GM23338 (cell line): ENCODE measurements around the gene CALY. TPM values are rescaled to one million over a fixed set of nuclear protein-coding genes. Genes with fewer than 3 reads are reported as not detected.
"Not testable (repeated sequence)": the region's sequence is repeated elsewhere in the genome, so short reads cannot be mapped to it uniquely, and the experiment has no call there.

Experiments used
- ATAC-seq: fragments of 200-7000 bp; cut with Tn5 transposase; 3 replicates; pipeline ENCODE4 v1.9.1; 2020
- DNase-seq: peaks from one replicate; pipeline ENCODE4 v3.0.0-alpha.2; 2015; ENCODE audit warnings: low spot score
- H2AFZ ChIP-seq: fragments of 200-600 bp; sonication (generic); 2 replicates; pipeline ENCODE4 v1.8.0; 2016; ENCODE audit warnings: antibody characterized with exemption, mild to moderate bottlenecking, moderate library complexity
- H3F3A ChIP-seq: fragments of 200-600 bp; sonication (generic); replicated peaks from 2 replicates; pipeline ENCODE4 v1.8.0; 2017; ENCODE audit warnings: antibody characterized with exemption, mixed run types, low read depth
- H3K27ac ChIP-seq: fragments of 200-600 bp; sonication (generic); 2 replicates; pipeline ENCODE4 v1.6.1; 2016; ENCODE audit warnings: low read depth
- H3K27me3 ChIP-seq: fragments of 200-600 bp; sonication (generic); 2 replicates; pipeline ENCODE4 v1.8.0; 2016; ENCODE audit warnings: mild to moderate bottlenecking, mixed run types, moderate library complexity; ENCODE audit not compliant: insufficient read depth
- H3K36me3 ChIP-seq: fragments of 200-600 bp; sonication (generic); 2 replicates; pipeline ENCODE4 v1.8.0; 2016; ENCODE audit warnings: mild to moderate bottlenecking; ENCODE audit not compliant: insufficient read depth
- H3K4me1 ChIP-seq: fragments of 200-600 bp; sonication (generic); 2 replicates; pipeline ENCODE4 v1.8.0; 2016; ENCODE audit warnings: mild to moderate bottlenecking, moderate library complexity; ENCODE audit not compliant: insufficient read depth
- H3K4me2 ChIP-seq: fragments of 200-600 bp; sonication (generic); 2 replicates; pipeline ENCODE4 v1.7.1; 2017; ENCODE audit warnings: mixed run types
- H3K4me3 ChIP-seq: fragments of 200-600 bp; sonication (generic); 2 replicates; pipeline ENCODE4 v1.6.1; 2016; ENCODE audit warnings: mixed run types
- H3K79me2 ChIP-seq: fragments of 200-600 bp; sonication (generic); replicated peaks from 2 replicates; pipeline ENCODE4 v1.8.0; 2017; ENCODE audit warnings: mild to moderate bottlenecking; ENCODE audit not compliant: insufficient read depth
- H3K9me2 ChIP-seq: fragments of 200-600 bp; sonication (generic); 2 replicates; pipeline ENCODE4 v1.8.0; 2017; ENCODE audit not compliant: insufficient read depth
- H4K20me1 ChIP-seq: fragments of 200-600 bp; sonication (generic); replicated peaks from 2 replicates; pipeline ENCODE4 v1.8.0; 2017; ENCODE audit warnings: mild to moderate bottlenecking; ENCODE audit not compliant: insufficient read depth
- H3K27ac Mint-ChIP-seq: 2 replicates; pipeline ENCODE4 v1.8.0; 2020; ENCODE audit warnings: inconsistent platforms, mild to moderate bottlenecking, moderate library complexity, mixed read lengths
- H3K27me3 Mint-ChIP-seq: 3 replicates; pipeline ENCODE4 v1.8.0; 2022; ENCODE audit warnings: low read depth, mild to moderate bottlenecking, moderate library complexity, mixed read lengths, inconsistent platforms; ENCODE audit not compliant: insufficient read depth, poor library complexity
- H3K36me3 Mint-ChIP-seq: 3 replicates; pipeline ENCODE4 v1.8.0; 2021; ENCODE audit warnings: low read depth, mild to moderate bottlenecking, inconsistent platforms, moderate library complexity, mixed read lengths
- H3K4me1 Mint-ChIP-seq: 3 replicates; pipeline ENCODE4 v1.8.0; 2020; ENCODE audit warnings: mild to moderate bottlenecking, inconsistent platforms, mixed read lengths
- H3K4me3 Mint-ChIP-seq: 3 replicates; pipeline ENCODE4 v1.8.0; 2021; ENCODE audit warnings: moderate library complexity, mild to moderate bottlenecking, inconsistent platforms, mixed read lengths
- H3K9me3 Mint-ChIP-seq: 3 replicates; pipeline ENCODE4 v1.8.0; 2020; ENCODE audit warnings: moderate library complexity, mild to moderate bottlenecking, inconsistent platforms, mixed read lengths
- CREB1 ChIP-seq: fragments of 250-450 bp; sonication (Bioruptor Pico); IDR thresholded peaks from 2 replicates; pipeline ENCODE4 v1.5.0; 2020; ENCODE audit warnings: low read depth, mild to moderate bottlenecking, moderate library complexity
- EZH2 ChIP-seq: fragments of 200-600 bp; sonication (generic); IDR thresholded peaks from one replicate; pipeline ENCODE4 v1.8.0; 2017; ENCODE audit warnings: antibody characterized with exemption, mild to moderate bottlenecking, low read depth; ENCODE audit not compliant: unreplicated experiment
- EZH2phosphoT487 ChIP-seq: fragments of 200-600 bp; sonication (generic); IDR thresholded peaks from one replicate; pipeline ENCODE4 v1.8.1; 2018; ENCODE audit warnings: antibody characterized with exemption; ENCODE audit not compliant: unreplicated experiment
- JUNB ChIP-seq: IDR thresholded peaks from one replicate; pipeline ENCODE4 v1.6.1; 2016; ENCODE audit warnings: antibody characterized with exemption; ENCODE audit not compliant: unreplicated experiment
- NANOG ChIP-seq: IDR thresholded peaks from 2 replicates; pipeline ENCODE4 v1.6.1; 2016; ENCODE audit warnings: antibody characterized with exemption, borderline replicate concordance
- POLR2AphosphoS5 ChIP-seq: IDR thresholded peaks from 2 replicates; pipeline ENCODE4 v1.6.1; 2016; ENCODE audit warnings: antibody characterized with exemption, low read depth
- STAT1 ChIP-seq: IDR thresholded peaks from one replicate; pipeline ENCODE4 v1.6.1; 2016; ENCODE audit warnings: antibody characterized with exemption; ENCODE audit not compliant: unreplicated experiment
- ZNF114 ChIP-seq: fragments of 250-450 bp; sonication (Bioruptor Pico); IDR thresholded peaks from 2 replicates; pipeline ENCODE4 v1.5.0; 2020; ENCODE audit warnings: mild to moderate bottlenecking, moderate library complexity
- ZNF331 ChIP-seq: fragments of 250-450 bp; sonication (Bioruptor Pico); IDR thresholded peaks from 2 replicates; pipeline ENCODE4 v1.5.0; 2020; ENCODE audit warnings: low read depth, mild to moderate bottlenecking, moderate library complexity
- polyA plus RNA-seq: library from polyadenylated mRNA; unstranded; fragments of >200 nt; fragmentation: Nextera tagmentation; extraction: Ambion mirVana; gene quantifications from 2 replicates; pipeline ENCODE4 v1.2.1, GENCODE V29; 2016
- total RNA-seq: library from RNA; depleted of rRNA; stranded (reverse); fragments of >200 nt; shearing (Covaris generic); gene quantifications from 2 replicates; pipeline ENCODE4 v1.2.3, GENCODE V29; 2014
- TF ChIP-seq, protein P1 (sequence below): IDR thresholded peaks from 2 replicates; pipeline ENCODE4 v1.6.1; 2016; ENCODE audit warnings: antibody characterized with exemption
- TF ChIP-seq, protein P2 (sequence below): IDR thresholded peaks from one replicate; pipeline ENCODE4 v1.6.1; 2018; ENCODE audit warnings: antibody characterized with exemption; ENCODE audit not compliant: unreplicated experiment

Gene CALY
- total and polyA plus RNA-seq, 2 experiments from 2014 or later: 1.0 to 8.0 TPM

DNA sequence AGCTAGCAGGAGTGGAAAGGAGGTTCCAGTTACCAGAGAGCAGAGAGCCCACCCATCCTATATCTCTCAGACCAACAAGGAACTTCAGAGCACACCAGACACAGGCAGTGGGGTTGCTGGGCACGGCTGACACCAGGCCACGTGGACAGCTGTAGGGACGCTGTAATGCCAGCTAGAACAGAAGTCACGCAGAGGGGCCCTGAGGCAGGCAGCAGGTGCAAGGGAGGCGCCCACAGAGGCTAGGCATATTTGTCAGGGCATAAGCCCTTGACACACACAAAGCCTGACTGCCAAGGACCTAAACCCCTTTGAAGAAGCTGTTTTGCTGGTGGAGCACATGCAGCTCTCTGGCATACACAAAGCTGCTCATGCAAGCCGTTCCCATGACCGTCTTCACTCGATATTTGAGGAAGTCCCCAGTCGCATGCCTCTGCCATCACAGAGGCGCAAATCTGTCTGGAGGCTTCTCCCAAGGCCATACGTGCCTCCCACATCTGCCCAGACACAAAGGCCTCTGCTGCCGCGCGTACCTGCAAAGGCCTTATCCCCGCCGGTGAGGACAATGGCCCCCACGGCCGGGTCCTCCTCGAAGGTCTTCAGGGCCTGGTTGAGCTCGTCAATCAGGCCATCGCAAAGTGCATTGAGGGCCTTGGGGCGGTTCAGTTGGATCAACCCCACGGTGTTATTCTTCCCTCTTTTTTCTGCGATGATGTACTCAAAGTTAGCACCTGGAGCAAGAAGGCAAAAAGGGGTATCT is 33.5 kb upstream of the CALY start (continued):
- TF ChIP-seq, protein P1, sequence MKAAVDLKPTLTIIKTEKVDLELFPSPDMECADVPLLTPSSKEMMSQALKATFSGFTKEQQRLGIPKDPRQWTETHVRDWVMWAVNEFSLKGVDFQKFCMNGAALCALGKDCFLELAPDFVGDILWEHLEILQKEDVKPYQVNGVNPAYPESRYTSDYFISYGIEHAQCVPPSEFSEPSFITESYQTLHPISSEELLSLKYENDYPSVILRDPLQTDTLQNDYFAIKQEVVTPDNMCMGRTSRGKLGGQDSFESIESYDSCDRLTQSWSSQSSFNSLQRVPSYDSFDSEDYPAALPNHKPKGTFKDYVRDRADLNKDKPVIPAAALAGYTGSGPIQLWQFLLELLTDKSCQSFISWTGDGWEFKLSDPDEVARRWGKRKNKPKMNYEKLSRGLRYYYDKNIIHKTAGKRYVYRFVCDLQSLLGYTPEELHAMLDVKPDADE: no peak
- TF ChIP-seq EZH2 (no peak), POLR2AphosphoS5 (no peak), CREB1 (CRISPR knock-in tag) (no peak), STAT1 (no peak), ZNF114 (CRISPR knock-in tag) (no peak), NANOG (no peak)

DNA sequence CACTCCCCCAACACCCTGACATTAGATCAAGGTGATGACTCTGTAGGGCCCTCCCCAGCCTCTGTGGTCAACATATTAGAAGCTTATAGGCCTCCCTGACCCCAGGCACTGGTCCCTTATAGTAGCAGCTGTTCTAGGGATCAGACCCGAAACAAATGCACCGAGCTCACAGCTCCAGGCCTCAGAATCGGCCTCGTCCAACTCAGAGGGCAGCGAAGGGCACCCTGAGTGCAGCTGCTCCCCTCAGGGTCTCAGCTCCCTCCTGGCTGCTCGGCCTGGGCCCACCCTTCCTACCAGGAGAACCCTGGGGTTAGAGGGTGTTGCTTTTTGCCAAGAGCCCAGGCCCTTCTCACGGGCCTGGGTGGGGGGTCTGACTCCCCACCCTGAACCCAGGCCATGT is 31.5 kb upstream of the CALY start:
- peaks cover 3% of the 10 kb centered on the region; the same call in 2 of the 3 replicates for H3K4me1 Mint-ChIP-seq
- no peaks in the 10 kb centered on the region for H3K27me3 Mint-ChIP-seq
- H3F3A ChIP-seq: no peaks in the 10 kb centered on the region
- ATAC-seq (no peak), DNase-seq (no peak)
- no peaks in the 10 kb centered on the region for H3K79me2 ChIP-seq
- no peaks in the 10 kb centered on the region for H3K4me1 ChIP-seq
- no peaks in the 10 kb centered on the region for H3K36me3 ChIP-seq
- H3K9me2 ChIP-seq: no peaks in the 10 kb centered on the region
- no peak overlapping the region for H3K27ac Mint-ChIP-seq
- H4K20me1 ChIP-seq: peaks cover 4% of the 10 kb centered on the region; the same call in 1 of the 2 replicates
- no peak overlapping the region for H3K27ac ChIP-seq
- H3K4me3 ChIP-seq: no peak overlapping the region
- no peak overlapping the region; the same call in 2 of the 3 replicates for H3K4me3 Mint-ChIP-seq
- H3K4me2 ChIP-seq: no peak overlapping the region
- H2AFZ ChIP-seq: no peak overlapping the region
- no peaks in the 10 kb centered on the region for H3K9me3 Mint-ChIP-seq
- H3K27me3 ChIP-seq: no peaks in the 10 kb centered on the region
- peaks cover 55% of the 10 kb centered on the region for H3K36me3 Mint-ChIP-seq
- no peak for TF ChIP-seq ZNF114 (CRISPR knock-in tag)

DNA sequence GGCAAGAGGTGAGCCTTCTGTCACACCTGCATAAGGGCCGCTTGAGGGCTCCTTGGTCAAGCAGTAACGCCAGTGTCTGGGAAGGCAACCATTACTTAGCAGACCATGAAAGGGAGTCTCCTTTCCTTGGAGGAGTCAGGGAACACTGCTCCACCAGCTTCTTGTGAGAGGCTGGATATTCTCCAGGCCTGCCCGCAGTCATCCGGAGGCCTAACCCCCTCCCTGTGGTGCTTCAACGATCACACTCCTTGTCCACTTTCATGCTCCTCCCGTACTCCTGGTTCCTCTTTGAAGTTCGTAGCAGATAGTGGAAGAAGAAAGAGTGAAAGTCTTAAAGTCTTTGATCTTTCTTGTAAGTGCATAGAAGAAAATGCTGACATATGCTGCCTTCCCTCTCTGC is 30.8 kb upstream of the CALY start:
- H3K27me3 ChIP-seq, H3K9me3 Mint-ChIP-seq, H3K27ac ChIP-seq, H3K36me3 ChIP-seq, H3K27ac Mint-ChIP-seq, H4K20me1 ChIP-seq, ATAC-seq, H3K4me3 Mint-ChIP-seq, H3K4me1 Mint-ChIP-seq, H3F3A ChIP-seq, H3K9me2 ChIP-seq, H3K27me3 Mint-ChIP-seq, H3K4me2 ChIP-seq, H3K4me3 ChIP-seq, H3K79me2 ChIP-seq, H2AFZ ChIP-seq, H3K4me1 ChIP-seq, DNase-seq: not testable (repeated sequence)
- H3K36me3 Mint-ChIP-seq: peaks cover 62% of the 10 kb centered on the region

DNA sequence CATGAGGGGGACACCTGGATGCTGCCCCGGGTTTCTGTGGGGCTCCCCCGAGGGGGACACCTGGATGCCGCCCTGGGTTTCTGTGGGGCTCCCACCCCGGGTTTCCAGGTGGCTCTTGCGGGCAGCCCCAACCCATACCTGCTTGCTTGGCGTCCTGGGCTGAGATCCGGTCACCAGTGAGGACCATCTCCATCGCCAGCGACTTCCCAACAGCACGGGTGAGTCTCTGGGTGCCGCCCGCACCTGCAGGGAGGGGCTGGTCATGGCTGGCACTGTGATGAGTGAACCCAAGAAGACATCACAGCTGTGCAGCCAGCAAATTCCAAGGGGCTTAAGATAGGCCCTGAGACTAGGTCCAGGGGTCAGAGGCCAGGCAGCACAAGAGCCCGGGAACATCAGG is 30.1 kb upstream of the CALY start:
- H3F3A ChIP-seq: no peaks in the 10 kb centered on the region; the same call in 1 of the 2 replicates
- H3K4me3 ChIP-seq: no peak overlapping the region
- H3K36me3 ChIP-seq: no peaks in the 10 kb centered on the region
- H3K4me3 Mint-ChIP-seq: no peak overlapping the region
- H3K4me1 Mint-ChIP-seq: no peaks in the 10 kb centered on the region
- H3K9me3 Mint-ChIP-seq: no peaks in the 10 kb centered on the region
- H3K9me2 ChIP-seq: no peaks in the 10 kb centered on the region
- H3K4me2 ChIP-seq: no peak overlapping the region
- no peak overlapping the region for H2AFZ ChIP-seq
- DNase-seq: no peak
- no peaks in the 10 kb centered on the region for H3K79me2 ChIP-seq
- ATAC-seq: no peak
- H3K36me3 Mint-ChIP-seq: peaks cover 69% of the 10 kb centered on the region
- peaks cover 2% of the 10 kb centered on the region for H3K27me3 Mint-ChIP-seq
- peaks cover 4% of the 10 kb centered on the region; the same call in 1 of the 2 replicates for H4K20me1 ChIP-seq
- no peaks in the 10 kb centered on the region for H3K27me3 ChIP-seq
- H3K27ac ChIP-seq: no peak overlapping the region
- no peaks in the 10 kb centered on the region for H3K4me1 ChIP-seq
- no peak overlapping the region for H3K27ac Mint-ChIP-seq
- TF ChIP-seq CREB1 (CRISPR knock-in tag): no peak
- no peak for TF ChIP-seq EZH2phosphoT487
- no peak for TF ChIP-seq NANOG
- no peak for TF ChIP-seq ZNF114 (CRISPR knock-in tag)
- TF ChIP-seq JUNB: no peak
- TF ChIP-seq POLR2AphosphoS5: no peak
- TF ChIP-seq STAT1: no peak
- no peak for TF ChIP-seq ZNF331 (CRISPR knock-in tag)
- no peak for TF ChIP-seq EZH2
- TF ChIP-seq, protein P2, sequence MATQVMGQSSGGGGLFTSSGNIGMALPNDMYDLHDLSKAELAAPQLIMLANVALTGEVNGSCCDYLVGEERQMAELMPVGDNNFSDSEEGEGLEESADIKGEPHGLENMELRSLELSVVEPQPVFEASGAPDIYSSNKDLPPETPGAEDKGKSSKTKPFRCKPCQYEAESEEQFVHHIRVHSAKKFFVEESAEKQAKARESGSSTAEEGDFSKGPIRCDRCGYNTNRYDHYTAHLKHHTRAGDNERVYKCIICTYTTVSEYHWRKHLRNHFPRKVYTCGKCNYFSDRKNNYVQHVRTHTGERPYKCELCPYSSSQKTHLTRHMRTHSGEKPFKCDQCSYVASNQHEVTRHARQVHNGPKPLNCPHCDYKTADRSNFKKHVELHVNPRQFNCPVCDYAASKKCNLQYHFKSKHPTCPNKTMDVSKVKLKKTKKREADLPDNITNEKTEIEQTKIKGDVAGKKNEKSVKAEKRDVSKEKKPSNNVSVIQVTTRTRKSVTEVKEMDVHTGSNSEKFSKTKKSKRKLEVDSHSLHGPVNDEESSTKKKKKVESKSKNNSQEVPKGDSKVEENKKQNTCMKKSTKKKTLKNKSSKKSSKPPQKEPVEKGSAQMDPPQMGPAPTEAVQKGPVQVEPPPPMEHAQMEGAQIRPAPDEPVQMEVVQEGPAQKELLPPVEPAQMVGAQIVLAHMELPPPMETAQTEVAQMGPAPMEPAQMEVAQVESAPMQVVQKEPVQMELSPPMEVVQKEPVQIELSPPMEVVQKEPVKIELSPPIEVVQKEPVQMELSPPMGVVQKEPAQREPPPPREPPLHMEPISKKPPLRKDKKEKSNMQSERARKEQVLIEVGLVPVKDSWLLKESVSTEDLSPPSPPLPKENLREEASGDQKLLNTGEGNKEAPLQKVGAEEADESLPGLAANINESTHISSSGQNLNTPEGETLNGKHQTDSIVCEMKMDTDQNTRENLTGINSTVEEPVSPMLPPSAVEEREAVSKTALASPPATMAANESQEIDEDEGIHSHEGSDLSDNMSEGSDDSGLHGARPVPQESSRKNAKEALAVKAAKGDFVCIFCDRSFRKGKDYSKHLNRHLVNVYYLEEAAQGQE: no peak
